Lung microvascular endothelial cell (primary cell): ENCODE measurements around the gene WWOX. TPM values are rescaled to one million over a fixed set of nuclear protein-coding genes. Genes with fewer than 3 reads are reported as not detected.

ENCODE experiments used
- DNase-seq, 2 donors: peaks; one replicate each; pipeline versions ENCODE4 v3.0.0 to v3.0.0-alpha.2; 2010; ENCODE audit warnings: low read depth in 2 of 2
- total RNA-seq: library from RNA; depleted of rRNA; stranded (reverse); fragments of >200 nt; gene quantifications from 2 replicates; pipeline ENCODE4 v1.2.1, GENCODE V29; 2014

The WWOX gene
- total RNA-seq, 1 donor from 2014 or later = 8.7 TPM

DNA sequence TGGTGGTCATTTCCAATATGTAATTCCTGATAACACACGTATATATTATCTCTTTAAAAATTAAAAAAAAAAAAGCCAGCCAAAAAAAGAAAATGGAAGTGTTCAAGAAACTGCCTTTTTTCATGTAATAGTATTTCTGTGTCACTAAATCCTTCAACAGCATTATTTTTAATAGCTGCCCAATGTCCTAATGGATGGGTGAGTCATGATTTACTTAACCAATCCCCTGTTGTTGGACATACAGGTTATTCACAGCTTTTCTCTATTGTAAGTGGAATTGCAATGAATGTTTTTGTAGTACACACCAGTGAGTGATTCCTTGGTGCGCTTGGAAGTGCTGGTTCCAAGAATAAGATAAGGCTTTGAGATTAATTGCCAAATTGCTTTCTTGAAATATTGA is 124.9 kb downstream of the WWOX start:
- no peak for DNase-seq

- no peak for DNase-seq
Observed at GRCh38 chr16:78225919-78226318, 126.5 kb downstream of the WWOX start.

DNA sequence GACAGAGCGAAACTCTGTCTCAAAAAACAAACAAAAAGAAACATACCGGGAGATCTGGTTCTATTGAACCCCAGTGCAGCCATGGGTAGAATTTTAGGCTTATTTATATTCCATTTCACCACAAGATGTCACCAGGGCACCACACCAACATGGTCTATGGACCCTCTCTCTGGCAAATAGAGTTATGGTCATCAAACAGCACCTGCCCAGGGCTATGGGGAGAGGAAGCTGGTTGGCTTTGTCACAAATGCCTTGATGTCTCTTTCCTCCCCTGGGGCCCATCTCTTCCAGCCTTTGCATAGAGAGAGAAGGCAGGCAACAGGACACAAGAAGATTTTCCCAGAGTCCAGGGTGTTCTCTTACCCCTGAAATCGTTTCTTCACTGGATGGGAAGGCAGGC is 128.4 kb downstream of the WWOX start:
- peak in 1 of 2 donors; percentile 21 for DNase-seq

DNA sequence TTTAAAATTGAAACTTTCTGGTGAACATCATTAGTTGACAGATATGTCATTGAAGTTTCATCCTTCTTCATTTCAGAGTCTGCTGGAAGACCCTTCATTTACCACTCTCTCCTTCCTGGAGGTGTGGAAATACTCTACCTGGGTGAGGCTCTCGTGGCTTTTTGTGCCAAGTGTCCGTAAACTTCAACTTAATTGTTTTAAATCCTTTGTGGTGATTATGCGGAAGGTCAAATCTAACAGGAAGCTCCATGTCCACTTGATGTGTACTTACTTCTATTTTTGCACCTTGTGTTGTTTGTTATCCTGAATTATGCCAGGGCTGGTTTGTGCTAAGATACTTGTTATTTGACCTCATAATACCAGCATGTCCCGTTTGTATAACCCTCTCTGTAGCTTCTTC is 129.2 kb downstream of the WWOX start:
- no peak for DNase-seq

- DNase-seq = peak in 1 of 2 donors; percentile 62
Observed at GRCh38 chr16:78230832-78231231, 131.4 kb downstream of the WWOX start.

DNA sequence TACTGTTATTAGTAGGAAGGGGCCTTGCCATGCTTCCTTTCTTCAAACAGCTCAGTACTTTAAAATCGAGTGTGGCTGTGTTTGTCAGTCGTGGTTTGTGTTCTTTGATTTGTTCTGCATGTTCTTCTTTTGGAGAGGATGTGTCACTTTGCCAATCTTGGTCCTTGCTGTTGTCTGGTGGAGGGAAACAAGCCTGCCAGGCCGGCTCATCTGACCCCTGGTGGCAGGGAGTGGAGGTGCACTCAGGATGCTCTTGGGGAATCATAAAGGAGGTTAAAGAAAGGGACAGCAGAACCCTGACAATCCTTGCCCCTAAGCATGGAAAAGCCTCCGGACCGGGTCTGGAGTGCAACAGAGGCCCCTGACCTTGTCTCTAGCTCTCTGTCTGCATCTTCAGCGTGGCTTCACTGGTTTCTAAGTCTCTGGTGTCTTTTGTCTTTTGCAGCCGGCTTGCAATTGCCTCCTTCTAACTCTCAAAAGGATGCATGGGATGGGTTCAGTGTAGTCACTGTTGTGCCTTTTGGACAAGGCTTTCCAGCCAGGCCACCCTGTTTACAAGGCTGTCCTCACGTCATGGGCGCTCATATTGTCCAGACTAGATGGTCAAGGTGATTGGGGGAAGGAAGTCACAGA is 135.8 kb downstream of the WWOX start:
- DNase-seq = peak; percentile 41 to 73

- no peak for DNase-seq
Observed at GRCh38 chr16:78235876-78236275, 136.4 kb downstream of the WWOX start.

- DNase-seq = no peak
Observed at GRCh38 chr16:78237841-78238240, 138.4 kb downstream of the WWOX start.

DNA sequence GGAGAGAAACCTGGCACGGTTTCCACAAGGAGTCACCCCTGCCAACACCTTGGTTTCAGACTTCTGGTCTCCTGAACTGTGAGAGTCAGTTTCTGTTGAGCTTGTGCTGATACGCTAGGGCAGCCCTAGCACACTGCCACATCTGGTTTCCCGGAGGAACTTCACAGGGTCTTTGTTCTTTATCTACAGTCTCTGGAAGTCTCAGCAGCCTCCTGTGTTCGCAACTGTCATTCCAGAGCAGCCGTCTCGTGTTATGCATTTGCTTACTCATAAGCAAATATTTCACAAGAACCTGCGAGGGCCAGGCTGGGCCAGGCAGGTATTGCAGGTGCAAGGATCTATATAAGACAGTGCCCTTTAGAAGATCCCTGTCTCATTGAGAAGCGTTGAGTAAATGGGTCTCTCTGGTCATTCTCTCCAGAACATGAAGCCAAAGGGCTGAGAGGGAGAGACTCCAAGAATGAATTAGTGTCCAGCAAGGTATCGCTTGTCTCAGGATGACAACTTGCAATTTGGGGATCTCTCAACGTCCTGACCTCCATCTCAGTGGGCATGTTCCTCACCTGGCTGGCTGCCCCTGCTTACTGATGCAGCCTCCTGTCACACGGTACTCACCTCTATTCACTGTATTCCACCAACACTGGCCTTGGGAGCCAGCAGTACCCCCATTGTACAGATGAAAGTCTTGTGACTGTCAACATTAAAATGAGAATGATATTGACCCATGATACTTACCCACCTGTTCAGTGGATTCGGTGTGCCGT is 141.2 kb downstream of the WWOX start:
- DNase-seq = no peak

DNA sequence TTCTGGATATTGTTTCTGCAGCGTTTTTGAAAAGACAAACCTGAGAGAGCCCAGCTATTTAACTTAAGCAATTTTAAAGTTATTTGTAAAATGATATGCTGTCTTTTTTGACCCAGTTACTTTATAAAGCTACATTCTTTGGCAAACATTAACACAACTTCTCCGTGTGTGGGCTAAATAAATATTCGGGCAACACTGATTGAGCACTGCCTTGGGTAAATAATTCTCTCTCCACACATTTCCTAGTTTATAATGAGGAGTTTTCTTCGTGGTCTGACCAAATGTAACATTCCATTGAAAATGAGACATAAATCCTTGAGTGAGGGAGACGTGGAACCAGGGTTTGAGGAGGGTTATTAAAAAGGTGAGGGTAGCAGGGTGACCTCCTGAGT is 142.8 kb downstream of the WWOX start:
- no peak for DNase-seq

- DNase-seq = no peak
Observed at GRCh38 chr16:78244131-78244895, 144.9 kb downstream of the WWOX start.

DNA sequence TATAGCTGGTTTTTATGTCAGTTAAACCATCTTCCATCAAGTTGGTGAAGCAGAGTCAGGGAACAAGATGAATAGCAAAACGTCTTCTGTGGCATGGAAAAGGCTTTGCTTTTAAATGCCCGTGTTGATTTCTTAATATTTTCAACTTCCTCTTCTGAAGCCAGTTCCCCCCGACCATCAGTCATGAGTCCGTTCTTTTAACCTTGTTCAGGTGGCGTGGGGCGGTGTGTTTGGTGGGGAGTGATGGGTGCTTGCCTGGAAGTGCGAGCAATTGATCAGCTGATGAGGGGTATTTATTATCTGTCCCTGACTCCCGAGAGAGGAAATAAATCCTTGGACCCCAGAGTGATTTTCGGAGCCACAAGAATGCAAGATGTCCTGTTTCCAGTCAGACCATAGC is 147.1 kb downstream of the WWOX start:
- DNase-seq = no peak

- no peak for DNase-seq
Observed at GRCh38 chr16:78249056-78249455, 149.6 kb downstream of the WWOX start.

DNA sequence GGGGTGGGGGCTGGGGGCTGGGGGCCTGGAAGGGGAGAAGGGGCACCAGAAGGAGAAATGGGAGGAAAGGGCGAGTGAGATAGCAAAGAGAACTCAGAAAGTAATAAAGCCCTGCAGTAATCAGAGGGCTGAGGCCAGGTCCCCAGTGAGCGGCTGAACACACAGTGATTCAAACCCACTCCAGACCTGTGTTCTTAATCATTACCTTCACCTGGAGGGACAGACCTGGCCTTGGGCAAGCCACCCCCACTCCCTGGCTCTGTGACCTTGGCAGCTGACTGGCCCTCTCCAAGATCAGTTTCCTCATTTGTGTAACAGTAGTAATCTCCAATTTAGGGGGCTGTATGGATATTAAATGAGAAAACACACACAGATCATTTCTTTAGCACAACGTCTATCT is 150.4 kb downstream of the WWOX start:
- no peak for DNase-seq

DNA sequence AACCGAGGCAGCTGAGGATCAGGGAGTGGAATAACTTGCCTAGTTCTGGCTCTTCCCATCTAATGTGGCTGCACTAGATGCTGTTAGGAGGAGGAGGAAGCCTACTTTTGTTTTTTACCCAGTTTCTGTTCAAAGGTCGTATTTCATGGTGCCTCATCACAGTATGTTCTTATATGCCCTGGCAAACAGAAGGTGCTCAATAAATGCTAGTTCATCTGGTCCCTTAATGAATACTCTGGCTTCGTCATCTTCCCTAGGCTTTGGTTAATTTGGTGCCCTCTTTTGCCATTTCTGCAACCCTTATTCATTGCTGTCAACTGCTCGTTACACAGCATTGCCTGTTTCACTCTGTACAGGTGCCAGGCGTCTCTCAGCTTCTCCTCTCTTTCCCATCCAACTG is 151.7 kb downstream of the WWOX start:
- no peak for DNase-seq

GRCh38 chr16:78252757-78253156 is 153.3 kb downstream of the WWOX start:
- no peak for DNase-seq

DNA sequence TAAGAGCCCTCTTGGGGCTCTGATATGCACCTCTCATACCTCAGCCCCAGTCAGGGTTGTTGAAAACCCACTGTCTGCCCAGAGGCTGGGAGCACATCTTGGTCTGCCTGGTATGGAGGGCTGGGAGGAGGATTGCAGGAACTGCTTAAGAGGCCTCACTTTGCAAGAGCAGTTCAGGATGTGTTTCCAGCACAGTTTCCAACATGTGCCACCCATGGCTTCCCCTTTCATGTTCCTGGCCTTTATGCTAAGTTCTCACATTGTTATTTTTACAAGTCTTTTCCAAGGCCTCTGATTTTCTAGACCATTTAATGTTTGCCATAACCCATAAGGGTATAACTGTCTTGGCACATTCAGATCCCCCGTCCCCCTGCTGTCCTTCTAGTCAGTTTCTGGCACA is 155.4 kb downstream of the WWOX start:
- no peak for DNase-seq

- DNase-seq = no peak
Observed at GRCh38 chr16:78256686-78257375, 157.4 kb downstream of the WWOX start.

DNA sequence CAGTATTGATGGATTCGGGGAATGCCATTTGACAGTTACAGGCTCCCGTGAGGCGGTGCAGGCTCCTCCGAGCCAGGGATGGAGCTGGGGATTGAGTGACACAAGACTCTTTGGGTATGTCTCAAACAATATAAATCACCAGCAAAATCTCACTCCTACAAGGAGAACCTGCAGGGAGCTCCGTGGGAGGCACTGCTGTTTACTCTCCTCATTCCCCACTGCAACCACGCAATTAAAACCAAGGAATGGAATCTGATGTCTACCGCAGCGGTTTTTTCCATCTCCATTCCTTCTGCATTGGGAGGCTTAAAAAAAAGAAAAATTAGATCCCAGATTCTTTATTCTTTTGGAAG is 157.9 kb downstream of the WWOX start:
- DNase-seq = no peak

DNA sequence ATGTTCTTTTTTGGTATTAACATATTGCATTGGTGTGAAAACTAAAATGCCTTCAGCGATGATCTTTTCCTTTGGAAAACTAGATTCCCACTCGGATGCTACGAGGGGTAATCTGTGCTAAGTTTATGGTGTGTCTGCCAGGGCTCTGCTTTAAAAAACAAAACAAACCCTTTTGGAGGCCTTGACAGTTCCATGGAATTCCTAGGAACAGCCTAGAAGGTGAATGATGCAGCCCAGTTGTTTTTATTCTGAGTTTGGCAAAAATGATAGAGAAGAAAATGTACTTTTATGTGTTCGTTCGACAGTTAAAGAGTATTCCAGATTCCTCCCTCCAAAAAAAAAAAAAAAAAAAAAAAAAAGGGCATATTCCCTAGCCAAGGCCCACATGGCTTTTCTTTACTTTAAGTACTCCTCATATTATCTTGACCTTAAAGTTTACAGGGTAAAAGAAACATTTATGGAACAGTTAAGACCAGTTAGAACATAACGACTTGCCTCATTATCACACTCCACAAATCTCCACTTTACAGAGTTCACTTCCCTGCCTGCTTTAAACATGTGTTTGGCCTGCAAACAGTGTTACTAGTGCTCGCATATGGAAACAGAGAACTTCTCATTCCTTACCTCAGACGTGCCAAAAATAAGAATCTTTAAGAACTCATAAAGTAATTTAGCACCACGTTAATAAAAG is 159.1 kb downstream of the WWOX start:
- no peak for DNase-seq

GRCh38 chr16:78259873-78260272 is 160.4 kb downstream of the WWOX start:
- DNase-seq = no peak

- no peak for DNase-seq
Observed at GRCh38 chr16:78264642-78265041, 165.2 kb downstream of the WWOX start.
